Central memory CD4-positive, alpha-beta T cell (primary cell): ENCODE results near the gene RGS19.
"Not testable (repeated sequence)": the region's sequence is repeated elsewhere in the genome, so short reads cannot be mapped to it uniquely, and the experiment has no call there.

Source experiments
- DNase-seq: peaks from one replicate; pipeline ENCODE4 v3.0.0; 2022

Gene RGS19

GRCh38 chr20:64092258-64093012 lies 13.1 kb upstream of the RGS19 start:
- no peak for DNase-seq

GRCh38 chr20:64091770-64092169 lies 12.5 kb upstream of the RGS19 start:
- no peak for DNase-seq

DNA sequence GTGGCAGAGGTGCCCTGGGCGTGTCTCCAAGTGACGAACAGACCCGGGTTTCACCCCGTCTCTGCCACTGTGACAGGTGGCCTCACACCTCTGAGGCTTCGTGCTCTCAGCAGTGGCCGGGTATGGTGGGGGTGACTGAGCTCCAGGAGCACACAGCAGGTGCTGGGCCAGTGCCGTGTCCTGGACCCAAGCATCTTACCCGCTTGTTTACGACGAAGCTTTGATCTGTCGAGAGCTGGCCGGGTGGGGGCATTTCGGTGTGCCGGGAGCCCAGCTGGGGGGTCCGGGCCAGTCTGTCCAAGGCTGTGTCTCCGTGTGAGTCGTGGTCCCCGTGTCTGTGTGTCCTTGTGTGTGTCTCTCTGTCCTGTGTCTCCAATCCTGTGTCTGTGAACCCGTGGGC lies 12.0 kb upstream of the RGS19 start:
- DNase-seq: no peak

GRCh38 chr20:64090165-64090564 lies 10.8 kb upstream of the RGS19 start:
- no peak for DNase-seq

- not testable (repeated sequence) for DNase-seq
Measured at GRCh38 chr20:64088586-64088985, 9.3 kb upstream of the RGS19 start.

- not testable (repeated sequence) for DNase-seq
Measured at GRCh38 chr20:64087226-64087825, 8.0 kb upstream of the RGS19 start.

DNA sequence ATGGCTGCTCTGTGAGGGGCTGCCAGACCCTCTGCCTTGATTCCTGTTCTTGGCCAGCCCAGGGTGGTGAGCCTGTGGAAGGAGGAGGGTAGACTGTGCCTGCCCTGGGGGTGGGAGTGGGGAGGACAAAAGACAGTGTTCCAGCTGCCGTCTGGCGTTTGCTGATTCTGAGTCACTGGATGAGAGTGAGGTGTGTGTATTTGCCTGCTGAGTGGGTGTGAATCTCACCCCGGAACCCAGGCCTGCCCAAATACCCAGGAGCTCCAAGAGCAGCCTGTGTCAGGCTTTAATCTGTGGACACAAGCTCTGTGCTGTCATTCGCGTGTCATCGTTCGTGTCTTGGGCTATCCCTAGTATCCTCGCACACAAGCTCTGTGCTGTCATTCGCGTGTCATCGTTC lies 7.5 kb upstream of the RGS19 start:
- DNase-seq: no peak

GRCh38 chr20:64084685-64085152 lies 5.4 kb upstream of the RGS19 start:
- DNase-seq: no peak

- no peak for DNase-seq
Measured at GRCh38 chr20:64083804-64084684, 4.7 kb upstream of the RGS19 start, which contains the start of gene LKAAEAR1. TSS of gene LKAAEAR1 (minus strand) at chr20:64084398. CDS start at chr20:64084219, 179 bp downstream.

GRCh38 chr20:64083378-64083803 lies 4.1 kb upstream of the RGS19 start:
- DNase-seq: peak; percentile 52

- DNase-seq: no peak
Measured at GRCh38 chr20:64082820-64083377, 3.6 kb upstream of the RGS19 start.

DNA sequence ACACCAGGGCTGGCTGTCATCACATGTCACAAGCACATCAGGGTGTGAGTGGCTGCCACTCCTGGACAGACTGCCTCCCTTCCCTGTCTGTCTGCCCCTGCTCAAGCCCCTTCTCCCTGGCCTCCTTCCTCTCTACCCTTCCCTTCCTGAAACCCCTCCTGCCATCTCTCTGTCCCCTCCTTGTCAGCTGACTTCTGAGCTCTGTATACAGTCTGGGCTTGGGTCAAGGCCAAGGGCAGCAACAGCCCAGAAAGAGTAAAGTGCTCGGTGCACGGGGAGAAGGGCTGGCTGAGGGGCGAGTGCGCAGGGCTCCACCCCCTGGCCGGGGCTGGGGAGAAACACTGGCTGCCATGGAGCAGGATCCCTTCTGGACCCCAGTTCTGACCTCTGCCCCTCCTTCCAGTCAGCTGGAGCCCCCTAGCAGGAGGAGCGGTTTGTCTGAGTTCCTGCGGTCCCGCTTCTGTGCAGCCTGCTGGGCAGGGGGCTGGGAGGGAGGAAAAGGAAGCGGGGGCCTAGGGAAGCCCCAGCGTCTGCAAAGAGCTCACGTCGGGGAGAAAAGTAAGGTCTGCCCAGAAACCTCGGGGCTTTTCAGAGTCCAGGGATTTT lies 2.9 kb upstream of the RGS19 start:
- no peak for DNase-seq

DNA sequence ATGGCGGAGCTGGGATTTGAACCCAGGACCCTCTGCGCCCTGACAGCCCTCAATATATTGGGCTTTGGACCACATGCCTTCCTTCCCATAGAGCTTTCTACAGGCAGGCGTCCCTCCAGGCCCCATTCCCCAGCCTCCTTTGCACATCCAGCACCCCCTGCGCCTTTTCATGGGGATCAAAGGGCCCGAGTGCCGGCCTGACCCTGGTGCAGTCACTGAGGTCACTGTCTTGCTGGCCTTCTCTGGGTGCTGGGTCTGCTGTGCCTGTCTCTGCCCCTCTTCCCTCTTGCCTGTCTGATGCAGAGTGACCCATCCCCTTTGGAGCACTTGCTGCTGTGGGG lies 2.3 kb upstream of the RGS19 start:
- no peak for DNase-seq

GRCh38 chr20:64080813-64081623 lies 1.7 kb upstream of the RGS19 start:
- no peak for DNase-seq

DNA sequence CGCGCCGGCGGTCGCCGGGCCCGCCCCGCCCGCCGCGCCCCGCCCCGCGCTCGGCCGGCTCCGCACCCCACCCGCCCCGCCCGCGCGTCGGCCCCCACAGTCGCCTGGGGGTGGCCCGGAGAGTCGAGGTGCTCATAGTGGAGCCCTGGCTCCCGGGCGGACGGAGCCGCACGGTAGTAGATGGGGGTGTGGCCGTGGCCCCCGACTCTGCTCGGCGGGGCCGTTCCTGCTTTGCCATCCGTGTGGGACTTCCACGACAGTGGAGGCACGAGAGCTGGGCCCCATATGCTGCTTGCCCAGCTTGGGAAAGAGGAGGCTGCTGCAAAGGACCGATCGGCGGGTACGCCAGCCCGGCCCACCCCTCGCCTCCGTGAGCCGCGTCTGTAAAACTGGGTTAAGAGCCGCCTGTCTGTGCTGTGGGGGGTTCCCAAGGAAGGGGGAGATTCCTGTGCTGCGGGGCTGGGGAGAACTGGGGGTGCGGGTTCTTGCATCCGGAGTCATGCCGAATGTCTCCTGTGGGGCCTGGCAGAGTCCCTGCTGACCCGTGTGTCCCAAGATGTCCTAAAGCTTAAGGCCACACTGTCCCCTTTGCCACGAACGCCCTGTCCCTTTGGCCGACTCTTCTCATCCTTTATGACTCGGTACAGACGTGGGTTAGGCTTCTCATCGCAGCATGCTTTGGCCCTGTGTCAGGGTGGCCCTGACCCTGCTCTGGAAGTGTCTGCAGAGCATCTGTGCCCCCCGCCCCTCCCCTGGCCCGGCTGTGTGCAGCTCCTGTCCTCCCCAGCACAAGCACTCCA lies 895 bp upstream of the RGS19 start, which contains the start of gene OPRL1:
Gene OPRL1 (plus strand): TSS at position 70 of the 800 bp plus-strand sequence. CDS start 12,639 bp downstream, outside the sequence.
- peak; percentile 64 for DNase-seq

DNA sequence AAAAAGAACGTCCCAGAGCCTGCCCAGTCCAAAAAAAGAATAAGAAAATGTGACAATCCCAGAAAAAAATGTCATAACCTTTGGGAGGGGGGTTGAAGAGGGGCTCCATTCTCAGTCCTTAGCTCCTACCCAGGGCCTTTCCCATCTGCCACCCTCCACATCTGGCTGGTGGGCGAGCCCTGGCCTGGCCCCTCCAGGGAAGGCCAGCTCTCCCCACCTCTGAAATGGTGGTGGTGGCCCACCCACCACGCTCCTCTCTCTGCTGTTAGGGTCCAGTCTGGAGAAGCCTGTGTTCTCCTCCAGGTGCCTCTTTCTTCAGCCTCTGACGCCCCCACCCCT lies 415 bp downstream of the RGS19 start:
- DNase-seq: no peak

DNA sequence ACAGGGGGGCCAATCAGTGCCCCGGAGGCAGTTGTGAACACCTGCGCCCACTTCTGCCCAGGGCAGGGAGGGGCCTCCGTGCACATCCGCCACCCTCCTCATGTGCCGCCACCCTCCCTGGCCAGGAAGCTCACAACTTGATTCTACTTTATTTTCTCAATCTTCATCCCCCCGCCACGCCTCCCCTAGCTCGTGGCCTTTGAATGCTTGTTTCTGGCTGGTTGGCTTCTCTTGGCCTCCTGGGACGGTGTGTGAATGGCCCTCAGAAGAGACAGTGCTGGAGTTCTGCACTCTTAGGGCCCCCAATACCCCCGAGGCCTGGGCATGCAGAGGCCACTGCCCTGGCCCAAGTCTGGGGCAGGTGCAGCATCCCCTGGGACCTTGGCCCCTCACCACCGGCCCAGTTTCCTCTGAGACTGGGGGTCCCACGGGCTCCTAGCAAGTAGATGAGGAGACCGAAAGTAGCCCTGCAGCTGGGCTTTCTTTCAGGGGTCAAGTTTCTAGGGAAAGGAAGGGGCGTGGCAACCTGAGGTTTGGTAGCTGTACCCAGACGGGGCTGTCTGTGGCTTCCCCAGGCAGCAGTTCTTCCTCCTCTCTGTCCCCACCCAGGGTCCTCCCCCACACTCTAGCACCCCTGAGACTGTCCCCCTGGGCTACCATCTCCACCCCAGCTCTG lies 1.3 kb downstream of the RGS19 start:
- peak; percentile 73 for DNase-seq

DNA sequence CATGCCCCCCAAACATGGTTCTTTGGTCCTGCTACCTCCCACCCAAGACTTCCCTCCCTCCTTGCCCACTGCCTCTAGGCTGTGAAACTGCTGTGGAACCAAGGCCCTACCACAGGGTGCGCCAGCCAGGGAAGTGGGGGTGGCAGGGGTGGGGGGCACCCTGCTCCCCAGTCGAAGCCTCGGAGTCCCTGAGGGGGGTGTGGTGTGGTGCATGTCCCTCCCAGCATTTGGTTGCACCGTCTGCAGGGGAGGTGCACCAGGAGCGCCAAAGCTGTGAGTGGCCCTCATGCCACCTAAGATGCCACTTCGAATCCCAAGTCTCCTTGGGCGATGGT lies 1.8 kb downstream of the RGS19 start:
- DNase-seq: no peak

GRCh38 chr20:64077094-64077493 lies 2.2 kb downstream of the RGS19 start:
- DNase-seq: peak; percentile 33
